Heart left ventricle (tissue), 16 donors: ENCODE results near the gene AACS. TPM values are rescaled to one million over a fixed set of nuclear protein-coding genes. Genes with fewer than 3 reads are reported as not detected.

Experiments used
- ATAC-seq, 4 donors: fragments of 200-7000 bp; cut with Tn5 transposase; one replicate each; pipeline ENCODE4 v1.9.1; 2020 to 2022; ENCODE audit warnings: moderate library complexity in 4 of 4, mild to moderate bottlenecking in 3 of 4, moderate number of reproducible peaks in 1 of 4
- DNase-seq, 5 donors: peaks; one replicate each; pipeline ENCODE4 v3.0.0-alpha.2; 2020
- H3K27ac ChIP-seq, 12 donors: fragments of 200-600 bp; sonication (generic) in 4 of 12; one replicate each; pipeline versions ENCODE4 v1.5.0 to v1.8.0; 2016 to 2022; ENCODE audit warnings: mild to moderate bottlenecking in 2 of 12
- H3K27me3 ChIP-seq, 9 donors: fragments of 200-600 bp; sonication (generic) in 2 of 9; one replicate each; pipeline versions ENCODE4 v1.5.1 to v1.8.0; 2016 to 2022; ENCODE audit warnings: mild to moderate bottlenecking in 3 of 9
- H3K36me3 ChIP-seq, 9 donors: fragments of 200-600 bp; sonication (generic) in 2 of 9; one replicate each; pipeline versions ENCODE4 v1.5.0 to v1.8.0; 2018 to 2022; ENCODE audit warnings: mild to moderate bottlenecking in 2 of 9
- H3K4me1 ChIP-seq, 12 donors: fragments of 200-600 bp; sonication (generic) in 4 of 12; one replicate each; pipeline versions ENCODE4 v1.5.0 to v1.8.0; 2016 to 2022; ENCODE audit warnings: mild to moderate bottlenecking in 3 of 12
- H3K4me3 ChIP-seq, 12 donors: fragments of 200-600 bp; sonication (generic) in 4 of 12; one replicate each; pipeline versions ENCODE4 v1.5.0 to v1.8.0; 2017 to 2022; ENCODE audit warnings: mild to moderate bottlenecking in 9 of 12, moderate library complexity in 4 of 12
- H3K9me3 ChIP-seq, 12 donors: fragments of 200-600 bp; sonication (generic) in 4 of 12; one replicate each; pipeline versions ENCODE4 v1.5.0 to v1.8.0; 2016 to 2022; ENCODE audit warnings: mild to moderate bottlenecking in 1 of 12
- CTCF ChIP-seq, 12 donors: fragments of 200-600 bp; sonication (generic) in 4 of 12; IDR thresholded peaks; one replicate each; pipeline versions ENCODE4 v1.5.0 to v1.8.0; 2018 to 2022; ENCODE audit warnings: antibody characterized with exemption in 12 of 12, mild to moderate bottlenecking in 5 of 12
- POLR2A ChIP-seq, 2 donors: fragments of 450-650 bp; IDR thresholded peaks; one replicate each; pipeline ENCODE4 v1.6.1; 2017; ENCODE audit warnings: antibody characterized with exemption in 2 of 2, mild to moderate bottlenecking in 2 of 2, moderate library complexity in 2 of 2
- WGBS, 4 donors: extraction: QIAGEN DNeasy Blood & Tissue Kit in 2 of 4; methylation state at CpG; one replicate each; pipeline versions ENCODE4 v1.1.5 to v1.1.7; 2013 to 2018; 5-methylcytosine and 5-hydroxymethylcytosine counted together
- intact Hi-C, 10 donors: fragments of 100-400 bp; cut with DNase I; formaldehyde crosslinking; loops; one replicate each; pipeline versions ENCODE4 v1.11.1 to v1.14.2; 2022
- polyA plus RNA-seq, 2 donors: library from polyadenylated mRNA; stranded (reverse); fragments of 200-250 nt; gene quantifications; one replicate each; pipeline ENCODE4 v1.2.3, GENCODE V29; 2013
- total RNA-seq, 9 donors: library from RNA; depleted of rRNA in 2 of 9; stranded (reverse); fragments of >200 nt in 2 of 9; fragmentation: NEBNext Ultra II Directional in 3 of 9; extraction: Animal tissue kit (Norgen Biotek cat#: 25700) in 3 of 9; gene quantifications; one replicate each; pipeline versions ENCODE4 v1.1.0 to v1.2.4, GENCODE V29; 2016 to 2023
- donor health status: ischemic (EF 13 %, LVEDD 7.1; RV severe dilation, severe dysfunction).
- donor health status: healthy with polysubstance abuse.
- donor health status: DM: no; HTN: yes; CAD: no.
- donor health status: DM: no; HTN: no; CAD: no.
- donor health status: ischemic (EF 25% LVEDD 6.9; RV normal size, moderate dysfunction).
- donor health status: ischemic (EF 25% LVEDD 5.7; RV mildly dilated, moderate dysfunction).
- donor health status: healthy.
- donor health status: DM: yes; HTN: yes; CAD: no.
- donor health status: ischemic (EF 35%, LVEDD 5.7; RV mildly dilated, moderate dysfunction).
- donor health status: nonischemic (EF 11% LVEDD 7.7; RV severe dilation, severe dysfunction).
- donor health status: DM: yes; HTN: yes; CAD: no.
- donor health status: PGD.
- donor health status: ischemic (EF 29% LVEDD 5.4; RV normal size, mild dysfunction).
- donor health status: nonischemic (EF 23%, LVEDD 6.1; RV moderate dilation, normal function).

AACS gene
- total and polyA plus RNA-seq, 11 donors: 7.4 to 19.3 (median 12.4) TPM

GRCh38 chr12:125189015-125189414 is 123.8 kb downstream of the AACS start:
- H3K4me1 ChIP-seq: peaks cover 0 to 39% (median 9%) of the 10 kb centered on the region in 12 donors
- peaks cover 6 to 76% (median 37%) of the 10 kb centered on the region in 9 donors for H3K27me3 ChIP-seq
- no peaks in the 10 kb centered on the region for H3K36me3 ChIP-seq
- intact Hi-C loops: loop anchor here in 7 of 10 donors (5.0 to 10.0 kb wide), 6 partner anchors 84 to 1686 kb away; no protein-coding TSS in a partner anchor
- no peak for TF ChIP-seq POLR2A (IDR thresholded peaks at IDR 0.05)
- no peak for TF ChIP-seq CTCF (IDR thresholded peaks at IDR 0.05)
- H3K4me3 ChIP-seq: no peak overlapping the region
- H3K27ac ChIP-seq: no peak overlapping the region
- 10 to 15% (median 12%) methylated on average over 9 to 10 of the region's 10 CpGs for WGBS, 4 donors
- no peak for ATAC-seq
- no peaks in the 10 kb centered on the region for H3K9me3 ChIP-seq
- DNase-seq: no peak

- H3K4me3 ChIP-seq: no peak overlapping the region
- TF ChIP-seq POLR2A (IDR thresholded peaks at IDR 0.05) (no peak), CTCF (IDR thresholded peaks at IDR 0.05) (no peak)
- H3K36me3 ChIP-seq: no peaks in the 10 kb centered on the region
- ATAC-seq (no peak), DNase-seq (no peak)
- H3K4me1 ChIP-seq: peaks cover 0 to 44% (median 9%) of the 10 kb centered on the region in 12 donors
- peaks cover 6 to 77% (median 37%) of the 10 kb centered on the region in 9 donors for H3K27me3 ChIP-seq
- intact Hi-C loops: loop anchor here in 7 of 10 donors (5.0 to 10.0 kb wide), 6 partner anchors 85 to 1685 kb away; no protein-coding TSS in a partner anchor
- 20 to 34% (median 30%) methylated on average over 8 of the region's 8 CpGs for WGBS, 4 donors
- H3K27ac ChIP-seq: no peak overlapping the region
- no peaks in the 10 kb centered on the region for H3K9me3 ChIP-seq
Observed at GRCh38 chr12:125189502-125189901, 124.3 kb downstream of the AACS start.

GRCh38 chr12:125191361-125192087 is 126.3 kb downstream of the AACS start:
- Histone ChIP-seq H3K4me1 (peaks cover 0 to 36% (median 9%) of the 10 kb centered on the region in 12 donors), H3K36me3 (no peaks in the 10 kb centered on the region), H3K9me3 (no peaks in the 10 kb centered on the region), H3K27me3 (peaks cover 6 to 84% (median 37%) of the 10 kb centered on the region in 9 donors), H3K27ac (no peak overlapping the region), H3K4me3 (no peak overlapping the region)
- DNase-seq (no peak), ATAC-seq (no peak)
- intact Hi-C loops: no loop called here
- WGBS, 4 donors: 67 to 79% (median 73%) methylated on average over 10 of the region's 10 CpGs
- TF ChIP-seq POLR2A (IDR thresholded peaks at IDR 0.05) (no peak), CTCF (IDR thresholded peaks at IDR 0.05) (no peak)

GRCh38 chr12:125192690-125193221 is 127.5 kb downstream of the AACS start:
- intact Hi-C loops: no loop called here
- peaks cover 0 to 24% (median 2%) of the 10 kb centered on the region in 12 donors for H3K4me1 ChIP-seq
- H3K27me3 ChIP-seq: peaks cover 6 to 73% (median 30%) of the 10 kb centered on the region in 9 donors
- DNase-seq (no peak), ATAC-seq (no peak)
- no peak overlapping the region for H3K4me3 ChIP-seq
- H3K9me3 ChIP-seq: no peaks in the 10 kb centered on the region
- no peak for TF ChIP-seq POLR2A (IDR thresholded peaks at IDR 0.05)
- no peak for TF ChIP-seq CTCF (IDR thresholded peaks at IDR 0.05)
- H3K27ac ChIP-seq: no peak overlapping the region
- 70 to 79% (median 73%) methylated on average over 7 to 9 of the region's 9 CpGs for WGBS, 4 donors
- H3K36me3 ChIP-seq: no peaks in the 10 kb centered on the region
